GM23248 (cell line): ENCODE results near the gene CELSR1.

Experiments
- EZH2 ChIP-seq: fragments of 200-600 bp; sonication (generic); IDR thresholded peaks from 2 replicates; pipeline ENCODE4 v1.6.1; 2018; ENCODE audit warnings: antibody characterized with exemption, mild to moderate bottlenecking; ENCODE audit not compliant: insufficient read depth, poor library complexity, severe bottlenecking
- EZH2phosphoT487 ChIP-seq: fragments of 200-600 bp; sonication (generic); IDR thresholded peaks from 2 replicates; pipeline ENCODE4 v1.6.1; 2018; ENCODE audit warnings: antibody characterized with exemption, moderate library complexity, mild to moderate bottlenecking, low read depth; ENCODE audit not compliant: insufficient read depth

- TF ChIP-seq EZH2 (no peak), EZH2phosphoT487 (no peak)
Observed at GRCh38 chr22:46416520-46416871, 120.9 kb downstream of the CELSR1 start.
